ENCODE results near the gene OCSTAMP. TPM values are rescaled to one million over a fixed set of nuclear protein-coding genes. Genes with fewer than 3 reads are reported as not detected.

OCSTAMP gene, protein sequence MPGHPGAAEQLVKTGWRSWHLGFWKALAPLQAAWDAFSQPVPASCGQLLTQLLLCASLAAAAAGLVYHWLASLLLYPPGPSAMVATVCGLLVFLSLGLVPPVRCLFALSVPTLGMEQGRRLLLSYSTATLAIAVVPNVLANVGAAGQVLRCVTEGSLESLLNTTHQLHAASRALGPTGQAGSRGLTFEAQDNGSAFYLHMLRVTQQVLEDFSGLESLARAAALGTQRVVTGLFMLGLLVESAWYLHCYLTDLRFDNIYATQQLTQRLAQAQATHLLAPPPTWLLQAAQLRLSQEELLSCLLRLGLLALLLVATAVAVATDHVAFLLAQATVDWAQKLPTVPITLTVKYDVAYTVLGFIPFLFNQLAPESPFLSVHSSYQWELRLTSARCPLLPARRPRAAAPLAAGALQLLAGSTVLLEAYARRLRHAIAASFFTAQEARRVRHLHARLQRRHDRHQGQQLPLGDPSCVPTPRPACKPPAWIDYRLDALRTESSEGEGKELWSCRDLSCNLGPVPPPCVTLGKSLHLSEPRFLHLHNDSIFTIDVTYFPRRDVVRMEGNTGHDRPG
- not detected for total RNA-seq

DNA sequence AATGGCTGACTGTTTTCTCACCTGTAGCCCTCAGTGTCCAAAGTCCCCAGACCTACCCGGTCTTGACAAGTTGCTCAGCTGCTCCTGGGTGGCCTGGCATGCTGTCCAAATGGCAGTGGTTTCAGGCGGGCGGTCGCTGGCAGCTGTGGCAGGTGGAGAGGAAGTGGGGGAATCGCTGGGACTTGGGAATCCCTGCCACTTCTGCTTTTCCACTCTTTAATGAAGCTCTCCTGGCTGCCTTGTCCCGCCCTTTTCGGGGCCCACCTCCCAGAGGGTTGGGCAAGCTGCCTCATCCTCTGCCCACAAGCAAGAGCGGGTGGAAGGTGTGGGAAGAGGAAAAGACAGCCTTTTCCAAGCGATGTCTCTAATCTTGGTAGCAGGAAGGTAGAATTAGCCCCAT is at the start of gene OCSTAMP:
OCSTAMP (minus strand) TSS at position 194 of the 400 bp plus-strand sequence; CDS start at position 100, 94 bp downstream.
- Histone ChIP-seq H3K27me3 (ENCODE audit: insufficient read depth, low read length) (no peaks in the 10 kb centered on the region), H3K4me1 (ENCODE audit: insufficient read depth, low read length) (peaks cover 39% of the 10 kb centered on the region), H3K9me3 (ENCODE audit: low read depth, low read length) (no peaks in the 10 kb centered on the region), H3K4me3 (ENCODE audit: low read length) (no peak within 1 kb of the TSS)

DNA sequence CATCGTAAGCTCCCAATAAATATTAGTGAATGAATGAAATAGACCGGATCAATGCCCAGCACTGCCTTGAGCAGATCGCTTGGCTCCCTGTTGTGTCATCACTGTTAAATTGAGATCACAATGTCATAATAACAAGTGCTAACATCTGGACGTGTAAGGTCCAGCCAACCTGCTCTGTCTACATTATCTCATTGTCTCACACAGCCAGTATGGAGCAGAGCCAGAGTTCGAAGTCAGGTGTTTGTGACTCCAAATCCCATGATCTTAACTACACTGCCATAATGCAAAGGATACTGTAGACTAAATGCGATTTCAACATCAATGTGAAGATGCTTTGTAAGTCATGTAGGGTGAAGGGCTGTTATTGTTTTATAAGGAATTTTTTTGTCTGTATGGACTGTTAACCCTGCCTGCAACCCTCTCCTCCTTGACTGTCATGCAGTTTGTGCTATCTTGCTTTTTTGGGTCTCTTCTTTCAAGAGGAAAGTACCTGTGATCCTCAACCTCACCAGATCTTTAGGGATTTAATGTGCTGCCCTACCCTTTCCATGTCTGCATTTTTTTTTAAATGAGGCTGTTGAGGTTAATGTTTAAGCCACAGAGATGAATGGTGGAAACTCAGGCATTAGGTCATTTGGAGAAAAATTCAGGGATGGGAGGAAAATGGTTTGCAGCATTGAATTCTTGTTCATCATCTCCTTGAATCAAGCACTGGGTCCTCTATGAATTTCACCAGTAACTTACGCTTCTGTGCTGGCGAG is 49.0 kb upstream of the OCSTAMP start:
- H3K27me3 ChIP-seq (ENCODE audit: insufficient read depth, low read length), result no peaks in the 10 kb centered on the region
- H3K4me3 ChIP-seq (ENCODE audit: low read length), result no peak overlapping the region
- H3K4me1 ChIP-seq (ENCODE audit: insufficient read depth, low read length), result no peaks in the 10 kb centered on the region
- H3K9me3 ChIP-seq (ENCODE audit: low read depth, low read length), result no peaks in the 10 kb centered on the region

DNA sequence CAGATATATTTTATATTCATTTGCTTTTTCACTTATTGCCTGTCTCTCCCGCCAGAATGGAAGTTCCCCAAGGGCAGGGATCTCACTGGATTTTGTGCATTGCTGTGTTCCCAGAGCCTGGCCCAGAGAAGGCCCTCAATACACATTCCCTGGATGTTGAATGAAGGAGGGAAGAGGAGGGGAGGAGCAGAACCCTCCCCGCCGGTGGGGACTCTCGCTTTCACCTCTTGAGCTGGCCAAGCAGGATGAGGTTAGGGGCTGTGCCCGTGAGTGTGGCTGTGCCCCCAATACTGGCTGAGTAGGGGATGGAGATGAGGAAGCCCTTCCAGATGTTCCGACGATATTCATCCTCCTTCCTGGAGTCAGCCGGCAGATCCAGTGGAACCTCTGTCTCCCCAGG is 45.5 kb upstream of the OCSTAMP start:
- no peaks in the 10 kb centered on the region for H3K27me3 ChIP-seq (ENCODE audit: insufficient read depth, low read length)
- H3K9me3 ChIP-seq (ENCODE audit: low read depth, low read length), result no peaks in the 10 kb centered on the region
- H3K4me3 ChIP-seq (ENCODE audit: low read length), result no peak overlapping the region
- H3K4me1 ChIP-seq (ENCODE audit: insufficient read depth, low read length), result no peaks in the 10 kb centered on the region

DNA sequence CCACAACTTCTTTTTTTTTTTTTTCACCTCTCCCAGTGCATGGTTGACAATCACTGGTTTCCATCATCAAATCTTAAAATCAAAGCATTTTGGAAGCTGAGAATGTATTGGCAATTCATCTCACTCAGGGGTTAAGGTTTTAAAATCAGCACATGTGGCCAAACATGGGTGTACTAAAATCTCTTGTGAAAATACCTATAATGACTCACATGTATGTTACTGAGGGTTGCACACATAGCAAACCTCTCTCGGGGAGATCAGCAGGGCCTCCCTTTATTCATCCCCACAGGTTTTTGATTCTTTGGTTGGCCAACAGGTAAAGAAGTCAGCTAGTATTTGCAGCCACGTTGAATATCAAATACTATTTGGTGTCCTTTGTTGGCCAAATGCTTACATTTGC is 44.3 kb upstream of the OCSTAMP start:
- no peaks in the 10 kb centered on the region for H3K27me3 ChIP-seq (ENCODE audit: insufficient read depth, low read length)
- H3K4me1 ChIP-seq (ENCODE audit: insufficient read depth, low read length), result no peaks in the 10 kb centered on the region
- no peaks in the 10 kb centered on the region for H3K9me3 ChIP-seq (ENCODE audit: low read depth, low read length)

DNA sequence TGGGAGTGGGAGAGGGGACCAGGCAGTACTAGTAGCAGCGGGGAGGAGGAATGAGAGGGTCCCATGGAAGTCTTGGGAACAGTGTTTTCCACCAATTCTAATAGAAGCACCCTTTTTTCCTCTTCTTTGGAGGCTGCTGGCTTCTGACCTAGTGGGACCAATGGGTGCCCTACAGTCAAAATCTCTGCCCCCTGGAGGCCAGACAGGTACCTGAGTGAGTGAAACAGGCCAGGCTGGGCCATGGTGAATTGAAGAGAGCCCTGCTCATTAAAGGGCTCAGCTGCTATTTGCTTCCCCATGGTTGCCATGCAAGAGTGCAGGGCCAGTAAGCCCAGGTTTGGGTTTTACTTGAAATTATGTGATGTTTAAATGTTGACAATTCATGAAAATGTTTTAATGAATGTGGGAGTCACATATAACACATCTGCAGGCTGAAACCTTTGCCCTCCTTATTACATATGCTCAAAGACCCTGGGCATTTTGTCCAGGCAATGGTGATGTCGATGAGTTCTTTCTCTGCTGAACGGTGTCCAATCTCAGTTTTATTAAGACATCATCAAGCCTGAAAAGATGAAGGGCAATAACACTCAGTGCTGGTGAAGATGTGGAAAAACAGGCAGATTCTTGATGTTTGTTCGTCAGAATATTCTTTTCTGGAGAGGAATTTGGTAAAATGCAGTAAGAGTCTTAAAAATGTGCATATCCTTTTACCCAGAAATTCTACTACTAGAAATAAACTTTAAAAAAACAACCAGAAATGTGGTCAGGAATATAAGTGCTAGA is 42.3 kb upstream of the OCSTAMP start:
- H3K4me3 ChIP-seq (ENCODE audit: low read length), result no peak overlapping the region
- no peaks in the 10 kb centered on the region for H3K4me1 ChIP-seq (ENCODE audit: insufficient read depth, low read length)
- no peaks in the 10 kb centered on the region for H3K9me3 ChIP-seq (ENCODE audit: low read depth, low read length)
- H3K27me3 ChIP-seq (ENCODE audit: insufficient read depth, low read length), result no peaks in the 10 kb centered on the region

More for the DNA sequence above, 44.3 kb upstream of the OCSTAMP start:
- no peak overlapping the region for H3K4me3 ChIP-seq (ENCODE audit: low read length)

DNA sequence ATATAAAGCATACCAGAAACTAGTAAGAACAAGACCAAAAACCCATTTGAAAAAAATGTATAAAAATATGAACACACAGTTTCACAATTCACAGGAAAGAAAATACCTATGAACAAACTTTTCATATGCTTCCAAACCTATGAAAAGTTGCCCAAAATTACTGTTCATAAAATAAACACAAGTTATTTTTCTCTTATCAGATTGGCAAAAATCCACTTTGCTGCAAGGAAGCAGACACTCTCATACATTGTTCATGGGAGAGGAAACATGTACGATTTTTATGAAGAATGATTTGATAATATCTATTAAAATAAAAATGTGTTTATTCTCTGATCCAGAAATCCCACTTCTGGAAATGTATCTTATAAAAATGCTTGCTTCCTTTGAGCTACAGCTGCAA is 40.0 kb upstream of the OCSTAMP start:
- Histone ChIP-seq H3K4me1 (ENCODE audit: insufficient read depth, low read length) (no peaks in the 10 kb centered on the region), H3K27me3 (ENCODE audit: insufficient read depth, low read length) (no peaks in the 10 kb centered on the region), H3K9me3 (ENCODE audit: low read depth, low read length) (no peaks in the 10 kb centered on the region), H3K4me3 (ENCODE audit: low read length) (no peak overlapping the region)

DNA sequence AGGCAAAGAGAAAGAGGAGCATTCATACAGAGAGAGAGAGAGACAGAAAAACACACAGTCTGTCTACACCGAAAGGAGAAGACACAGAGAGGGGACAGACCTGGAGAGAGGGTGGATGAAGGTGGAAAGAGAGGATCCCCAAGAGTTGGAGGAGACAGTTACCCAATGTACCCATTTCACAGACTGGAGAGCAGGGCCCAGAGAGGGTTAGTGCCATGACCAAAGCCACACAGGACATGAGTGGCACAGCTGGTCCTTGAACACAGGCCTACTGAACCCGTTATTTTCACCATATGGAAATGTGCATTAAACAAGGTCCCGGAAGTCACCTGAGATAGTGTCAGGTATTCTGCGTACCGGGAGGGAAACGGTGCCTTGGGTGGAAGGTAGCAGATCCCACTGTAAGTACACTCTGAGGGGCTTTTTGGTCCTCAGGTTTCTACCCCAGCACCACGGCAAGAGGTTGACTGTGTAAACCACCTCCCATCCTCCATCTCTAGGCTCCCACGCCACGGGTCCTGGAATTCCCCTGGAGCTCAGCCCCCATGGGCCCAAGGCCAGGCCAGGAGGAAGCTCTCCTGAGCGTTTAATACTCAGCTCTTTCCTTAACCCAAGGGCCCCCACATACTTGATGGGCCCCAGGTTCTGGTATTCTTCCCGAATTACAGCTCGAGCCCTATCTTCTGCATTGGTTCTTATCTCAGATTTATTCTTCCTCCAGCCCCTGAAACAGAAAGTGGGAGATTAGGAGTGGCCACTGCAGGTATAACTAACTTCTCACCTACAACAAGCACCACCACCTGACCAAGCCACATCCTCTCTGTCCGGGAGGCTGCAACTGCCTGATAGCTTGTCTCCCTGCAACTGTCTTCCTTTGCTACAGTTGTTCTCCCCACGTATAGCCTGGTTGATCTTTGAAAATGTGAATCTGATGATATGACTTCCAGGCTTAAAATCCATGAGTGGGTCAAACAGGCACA is 38.4 kb upstream of the OCSTAMP start:
- peaks cover 2% of the 10 kb centered on the region for H3K27me3 ChIP-seq (ENCODE audit: insufficient read depth, low read length)
- no peaks in the 10 kb centered on the region for H3K9me3 ChIP-seq (ENCODE audit: low read depth, low read length)
- no peaks in the 10 kb centered on the region for H3K4me1 ChIP-seq (ENCODE audit: insufficient read depth, low read length)
- H3K4me3 ChIP-seq (ENCODE audit: low read length), result no peak overlapping the region

DNA sequence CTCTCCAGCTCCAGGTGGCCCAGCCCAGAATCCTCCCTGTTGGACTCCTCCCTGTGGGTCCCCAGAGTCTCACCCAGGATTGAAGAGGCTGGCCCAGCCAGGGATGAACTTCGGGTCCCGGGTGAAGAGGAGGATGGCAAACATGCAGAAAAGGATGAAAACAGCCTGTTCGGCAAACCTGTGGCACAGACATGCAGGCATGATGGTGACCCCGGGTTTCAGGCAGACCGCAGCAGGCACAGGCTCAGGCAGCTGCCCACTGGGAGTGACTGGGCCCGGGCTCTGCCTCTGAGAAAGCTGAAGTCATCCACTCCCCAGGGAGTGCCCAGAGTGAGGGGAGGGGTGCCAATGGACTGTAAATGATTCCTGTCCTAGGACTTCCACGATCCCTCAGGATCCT is 37.5 kb upstream of the OCSTAMP start:
- H3K4me1 ChIP-seq (ENCODE audit: insufficient read depth, low read length), result no peaks in the 10 kb centered on the region
- H3K27me3 ChIP-seq (ENCODE audit: insufficient read depth, low read length), result peaks cover 2% of the 10 kb centered on the region
- H3K4me3 ChIP-seq (ENCODE audit: low read length), result no peak overlapping the region
- no peaks in the 10 kb centered on the region for H3K9me3 ChIP-seq (ENCODE audit: low read depth, low read length)

DNA sequence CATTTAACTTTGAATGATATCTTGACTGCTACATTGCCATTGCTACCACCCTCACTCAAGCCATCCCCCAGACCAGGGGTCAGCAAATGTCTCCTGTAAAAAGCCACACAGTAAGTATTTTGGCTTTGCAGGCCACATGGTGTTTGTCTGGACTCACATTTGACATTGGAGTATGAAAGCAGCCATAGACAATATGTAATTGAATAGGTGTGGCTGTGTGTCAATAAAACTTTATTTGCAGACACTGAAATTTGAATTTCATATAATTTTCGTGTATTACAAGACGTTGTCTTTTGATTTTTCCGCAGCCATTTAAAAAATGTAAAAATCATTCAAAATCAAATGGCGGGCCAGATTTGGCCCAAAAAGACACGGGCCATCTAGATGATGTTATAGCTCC is 36.3 kb upstream of the OCSTAMP start:
- no peak overlapping the region for H3K4me3 ChIP-seq (ENCODE audit: low read length)
- peaks cover 2% of the 10 kb centered on the region for H3K27me3 ChIP-seq (ENCODE audit: insufficient read depth, low read length)
- no peaks in the 10 kb centered on the region for H3K9me3 ChIP-seq (ENCODE audit: low read depth, low read length)
- H3K4me1 ChIP-seq (ENCODE audit: insufficient read depth, low read length), result no peaks in the 10 kb centered on the region

DNA sequence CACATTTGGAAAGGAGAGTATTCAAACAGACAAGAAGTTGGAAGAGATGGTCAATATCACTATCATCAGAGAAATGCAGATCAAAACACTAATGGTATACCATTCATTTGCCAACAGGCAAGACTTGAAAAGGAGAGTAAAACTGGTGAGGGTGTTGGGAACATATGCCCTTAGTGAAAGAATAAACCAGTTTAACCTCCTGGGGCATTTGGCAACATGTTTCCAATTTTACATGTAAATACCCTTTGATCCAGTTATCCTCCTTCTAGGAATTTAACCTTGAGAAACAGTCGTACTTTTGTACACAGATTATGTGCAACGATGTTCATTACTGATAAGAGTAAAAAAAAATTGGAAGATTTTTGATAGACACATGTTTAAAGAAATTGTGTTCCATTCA is 34.1 kb upstream of the OCSTAMP start:
- no peaks in the 10 kb centered on the region for H3K9me3 ChIP-seq (ENCODE audit: low read depth, low read length)
- H3K27me3 ChIP-seq (ENCODE audit: insufficient read depth, low read length), result peaks cover 2% of the 10 kb centered on the region
- H3K4me3 ChIP-seq (ENCODE audit: low read length), result no peak overlapping the region
- H3K4me1 ChIP-seq (ENCODE audit: insufficient read depth, low read length), result no peaks in the 10 kb centered on the region

DNA sequence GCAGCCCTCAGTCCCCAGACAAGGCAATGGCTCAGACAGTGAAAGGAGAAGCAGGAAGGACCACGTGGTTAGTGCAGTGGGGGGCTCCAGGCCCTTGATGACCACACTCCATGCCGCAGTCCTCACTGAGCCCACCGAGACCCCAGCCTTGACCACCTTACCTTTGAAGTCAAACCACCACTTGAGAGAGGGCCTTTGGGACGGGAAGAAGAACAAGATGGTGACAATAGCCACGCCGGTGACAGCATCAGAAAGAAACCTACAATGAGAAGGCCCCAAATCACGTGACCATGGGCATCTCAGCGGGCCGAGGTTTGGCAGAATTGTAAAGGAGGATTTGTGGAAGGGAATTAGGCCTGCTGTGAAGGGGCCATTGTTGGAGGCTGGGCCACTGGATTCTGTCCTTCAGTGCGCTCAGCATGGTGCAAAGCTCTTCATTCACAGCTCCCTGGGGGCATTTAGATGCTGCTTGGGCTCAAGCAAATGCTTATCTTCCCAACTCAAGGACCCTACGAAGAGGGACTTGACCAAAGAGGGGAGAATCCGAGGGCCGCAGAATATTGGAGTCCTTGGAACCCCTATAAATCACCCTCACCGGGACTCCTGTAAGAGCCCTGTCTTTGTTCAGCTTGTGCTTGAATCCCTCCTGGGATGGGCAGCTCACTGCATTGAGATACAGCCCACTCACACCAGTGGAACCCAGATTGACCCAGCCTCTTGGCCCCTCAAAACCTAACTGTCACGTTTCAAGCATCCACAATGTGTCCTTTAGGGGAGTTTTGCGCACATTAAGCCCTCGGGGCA is 33.2 kb upstream of the OCSTAMP start:
- Histone ChIP-seq H3K4me1 (ENCODE audit: insufficient read depth, low read length) (no peaks in the 10 kb centered on the region), H3K4me3 (ENCODE audit: low read length) (no peak overlapping the region), H3K27me3 (ENCODE audit: insufficient read depth, low read length) (peaks cover 2% of the 10 kb centered on the region), H3K9me3 (ENCODE audit: low read depth, low read length) (no peaks in the 10 kb centered on the region)

DNA sequence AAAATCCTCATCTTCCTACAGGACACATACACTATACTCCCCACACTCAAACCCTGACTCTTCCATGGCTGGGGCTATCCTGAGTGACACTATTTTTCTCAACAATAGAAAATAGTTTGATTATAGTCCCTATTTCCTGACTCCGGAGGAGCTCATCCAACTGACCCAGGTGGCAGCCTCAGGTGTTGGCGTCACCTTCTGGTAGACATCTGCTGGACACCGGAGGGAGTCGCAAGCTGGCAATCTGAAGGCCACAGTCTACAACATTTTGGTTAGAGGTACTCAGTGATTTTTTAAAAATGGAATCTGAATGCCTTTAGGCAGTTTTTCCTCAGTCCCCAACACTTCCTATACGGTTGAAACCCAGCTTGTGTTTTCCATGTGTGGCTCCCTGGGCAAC is 32.2 kb upstream of the OCSTAMP start:
- Histone ChIP-seq H3K9me3 (ENCODE audit: low read depth, low read length) (no peaks in the 10 kb centered on the region), H3K4me1 (ENCODE audit: insufficient read depth, low read length) (no peaks in the 10 kb centered on the region), H3K27me3 (ENCODE audit: insufficient read depth, low read length) (peaks cover 2% of the 10 kb centered on the region), H3K4me3 (ENCODE audit: low read length) (no peak overlapping the region)

DNA sequence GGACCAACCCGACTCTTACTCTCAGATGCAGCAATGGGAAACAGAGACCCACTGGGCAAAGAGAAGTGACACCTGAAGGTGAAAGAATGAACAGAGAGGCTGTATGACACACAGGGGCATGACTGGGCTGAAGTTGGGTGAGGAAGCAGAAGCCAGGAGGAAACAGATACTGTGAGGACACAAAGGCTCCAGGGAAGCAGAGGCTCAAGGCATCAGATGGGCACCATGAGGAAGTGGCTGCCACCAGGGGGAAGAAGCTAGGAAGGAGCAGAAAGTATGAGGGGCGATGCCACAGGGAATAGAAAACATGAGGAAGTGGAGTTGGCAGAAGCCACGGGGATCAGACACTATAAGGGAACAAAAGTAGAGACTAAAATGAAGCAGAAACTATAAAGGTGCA is 30.9 kb upstream of the OCSTAMP start:
- Histone ChIP-seq H3K9me3 (ENCODE audit: low read depth, low read length) (no peaks in the 10 kb centered on the region), H3K27me3 (ENCODE audit: insufficient read depth, low read length) (peaks cover 2% of the 10 kb centered on the region), H3K4me3 (ENCODE audit: low read length) (no peak overlapping the region), H3K4me1 (ENCODE audit: insufficient read depth, low read length) (no peaks in the 10 kb centered on the region)
